PC-3 (cell line): ENCODE results near the gene SMIM28. TPM values are rescaled to one million over a fixed set of nuclear protein-coding genes. Genes with fewer than 3 reads are reported as not detected.

Source experiments
- ATAC-seq: fragments of 200-7000 bp; cut with Tn5 transposase; 2 replicates; pipeline ENCODE4 v1.9.1; 2020; ENCODE audit warnings: mild to moderate bottlenecking, moderate library complexity
- BruUV-seq: library from RNA; stranded (reverse); fragments of 400-500 nt; replicated peaks from 2 replicates; lab custom pipeline; 2021; lab: Mats Ljungman, UMichigan
- CTCF ChIA-PET: fragments of 300-600 bp; sonication (Branson Sonifier 250); formaldehyde crosslinking; loops from one replicate; lab custom pipeline; 2022; ENCODE audit warnings: antibody characterized with exemption; lab: Charles Lee
- POLR2A ChIA-PET: fragments of 300-600 bp; sonication (Branson Sonifier 250); formaldehyde crosslinking; loops from one replicate; lab custom pipeline; 2022; ENCODE audit warnings: antibody characterized with exemption; ENCODE audit not compliant: unreplicated experiment; lab: Charles Lee
- DNase-seq: peaks from one replicate; pipeline ENCODE4 v3.0.0-alpha.2; 2015
- H2AFZ ChIP-seq: fragments of 300-600 bp; sonication (generic); 2 replicates; pipeline ENCODE4 v1.6.0; 2016; ENCODE audit warnings: antibody characterized with exemption, low read length
- H3F3A ChIP-seq: fragments of 300-600 bp; sonication (generic); one replicate; pipeline ENCODE4 v1.6.0; 2017; ENCODE audit warnings: antibody characterized with exemption, low read length, control low read depth, mild to moderate bottlenecking; ENCODE audit not compliant: unreplicated experiment
- H3K27ac ChIP-seq: fragments of 300-600 bp; sonication (generic); 2 replicates; pipeline ENCODE4 v1.5.1; 2016; ENCODE audit warnings: mild to moderate bottlenecking, low read length
- H3K27me3 ChIP-seq: fragments of 300-600 bp; sonication (generic); 2 replicates; pipeline ENCODE4 v1.6.1; 2016; ENCODE audit warnings: low read length, mixed read lengths
- H3K36me3 ChIP-seq: fragments of 300-600 bp; sonication (generic); 2 replicates; pipeline ENCODE4 v1.6.1; 2016; ENCODE audit warnings: low read depth, mixed run types, low read length, mixed read lengths
- H3K4me1 ChIP-seq: fragments of 300-600 bp; sonication (generic); 2 replicates; pipeline ENCODE4 v1.5.1; 2016; ENCODE audit warnings: low read length; ENCODE audit not compliant: insufficient read depth
- H3K4me2 ChIP-seq: fragments of 300-600 bp; sonication (generic); 2 replicates; pipeline ENCODE4 v1.6.0; 2016; ENCODE audit warnings: low read length
- H3K4me3 ChIP-seq: fragments of 300-600 bp; sonication (generic); 2 replicates; pipeline ENCODE4 v1.5.1; 2016; ENCODE audit warnings: mild to moderate bottlenecking, low read length, mixed read lengths
- H3K79me2 ChIP-seq: fragments of 300-600 bp; sonication (generic); 2 replicates; pipeline ENCODE4 v1.6.1; 2017; ENCODE audit warnings: low read length, mixed read lengths
- H3K9ac ChIP-seq: fragments of 300-600 bp; sonication (generic); 2 replicates; pipeline ENCODE4 v1.6.0; 2016; ENCODE audit warnings: mild to moderate bottlenecking, low read length
- H3K9me2 ChIP-seq: fragments of 300-600 bp; sonication (generic); replicated peaks from 2 replicates; pipeline ENCODE4 v1.6.1; 2016; ENCODE audit warnings: mixed run types, low read length, mixed read lengths
- H3K9me3 ChIP-seq: fragments of 300-600 bp; sonication (generic); 2 replicates; pipeline ENCODE4 v1.6.1; 2016; ENCODE audit warnings: low read length, mixed read lengths
- H4K20me1 ChIP-seq: fragments of 300-600 bp; sonication (generic); 2 replicates; pipeline ENCODE4 v1.6.1; 2016; ENCODE audit warnings: low read length, mixed read lengths
- EZH2 ChIP-seq: fragments of 300-600 bp; sonication (generic); IDR thresholded peaks from one replicate; pipeline ENCODE4 v1.6.1; 2017; ENCODE audit warnings: antibody characterized with exemption, mild to moderate bottlenecking, low read length; ENCODE audit not compliant: unreplicated experiment
- EZH2phosphoT487 ChIP-seq: fragments of 300-600 bp; sonication (generic); IDR thresholded peaks from 2 replicates; pipeline ENCODE4 v1.6.1; 2018; ENCODE audit warnings: mild to moderate bottlenecking, antibody characterized with exemption, low read length, borderline replicate concordance
- intact Hi-C: fragments of 100-400 bp; cut with micrococcal nuclease; formaldehyde crosslinking; loops from 2 replicates; pipeline ENCODE4 v1.9.0; 2023
- total RNA-seq: library from RNA; depleted of rRNA; stranded (reverse); fragments of >200 nt; gene quantifications from 2 replicates; pipeline ENCODE4 v1.2.3, GENCODE V29; 2014
- TF ChIP-seq, protein P1 (sequence below): fragments of 300-600 bp; sonication (generic); conservative IDR thresholded peaks from 2 replicates; pipeline ENCODE4 v1.5.1; 2017; ENCODE audit warnings: antibody characterized with exemption, low read depth, mild to moderate bottlenecking, low read length

Gene SMIM28
- total RNA-seq, 1 experiment from 2014 or later = not detected

DNA sequence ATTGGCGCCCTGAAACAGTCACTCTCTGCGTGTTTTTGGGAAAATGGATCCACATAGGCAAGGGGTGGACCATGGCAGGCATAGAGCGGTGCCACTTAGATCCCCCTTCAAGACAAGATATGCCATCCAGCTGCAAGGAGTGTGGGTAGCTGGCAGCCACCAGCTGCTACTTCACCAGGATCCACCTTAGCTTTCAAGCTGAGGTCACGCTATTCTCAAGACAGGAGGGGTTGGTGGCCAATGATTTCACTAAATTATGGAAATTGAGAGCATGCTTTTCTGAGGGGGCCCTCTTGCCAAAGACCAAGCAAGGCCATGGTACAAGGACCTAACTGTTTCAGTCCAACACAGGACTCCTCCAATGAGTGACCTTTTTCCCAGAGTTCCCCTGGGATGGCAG, 42.7 kb downstream of the SMIM28 start:
- no peaks in the 10 kb centered on the region for H3K4me1 ChIP-seq
- H3K27ac ChIP-seq = no peak overlapping the region
- intact Hi-C loops = no loop called here
- TF ChIP-seq EZH2phosphoT487 (no peak), EZH2 (no peak)
- TF ChIP-seq, protein P1, sequence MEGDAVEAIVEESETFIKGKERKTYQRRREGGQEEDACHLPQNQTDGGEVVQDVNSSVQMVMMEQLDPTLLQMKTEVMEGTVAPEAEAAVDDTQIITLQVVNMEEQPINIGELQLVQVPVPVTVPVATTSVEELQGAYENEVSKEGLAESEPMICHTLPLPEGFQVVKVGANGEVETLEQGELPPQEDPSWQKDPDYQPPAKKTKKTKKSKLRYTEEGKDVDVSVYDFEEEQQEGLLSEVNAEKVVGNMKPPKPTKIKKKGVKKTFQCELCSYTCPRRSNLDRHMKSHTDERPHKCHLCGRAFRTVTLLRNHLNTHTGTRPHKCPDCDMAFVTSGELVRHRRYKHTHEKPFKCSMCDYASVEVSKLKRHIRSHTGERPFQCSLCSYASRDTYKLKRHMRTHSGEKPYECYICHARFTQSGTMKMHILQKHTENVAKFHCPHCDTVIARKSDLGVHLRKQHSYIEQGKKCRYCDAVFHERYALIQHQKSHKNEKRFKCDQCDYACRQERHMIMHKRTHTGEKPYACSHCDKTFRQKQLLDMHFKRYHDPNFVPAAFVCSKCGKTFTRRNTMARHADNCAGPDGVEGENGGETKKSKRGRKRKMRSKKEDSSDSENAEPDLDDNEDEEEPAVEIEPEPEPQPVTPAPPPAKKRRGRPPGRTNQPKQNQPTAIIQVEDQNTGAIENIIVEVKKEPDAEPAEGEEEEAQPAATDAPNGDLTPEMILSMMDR = no peak
- no peaks in the 10 kb centered on the region for H3K9me2 ChIP-seq
- DNase-seq = no peak
- no peaks in the 10 kb centered on the region for H3K27me3 ChIP-seq
- no peaks in the 10 kb centered on the region for H4K20me1 ChIP-seq
- H3K9ac ChIP-seq = no peak overlapping the region
- no peaks in the 10 kb centered on the region for H3K36me3 ChIP-seq
- ATAC-seq = no peak
- ChIA-PET POLR2A (no interaction called here), CTCF (no interaction called here)
- no TSS peak for BruUV-seq
- no peaks in the 10 kb centered on the region for H3K79me2 ChIP-seq
- no peaks in the 10 kb centered on the region for H3F3A ChIP-seq
- no peak overlapping the region for H2AFZ ChIP-seq
- H3K9me3 ChIP-seq = no peaks in the 10 kb centered on the region
- H3K4me3 ChIP-seq = no peak overlapping the region
- H3K4me2 ChIP-seq = no peak overlapping the region

DNA sequence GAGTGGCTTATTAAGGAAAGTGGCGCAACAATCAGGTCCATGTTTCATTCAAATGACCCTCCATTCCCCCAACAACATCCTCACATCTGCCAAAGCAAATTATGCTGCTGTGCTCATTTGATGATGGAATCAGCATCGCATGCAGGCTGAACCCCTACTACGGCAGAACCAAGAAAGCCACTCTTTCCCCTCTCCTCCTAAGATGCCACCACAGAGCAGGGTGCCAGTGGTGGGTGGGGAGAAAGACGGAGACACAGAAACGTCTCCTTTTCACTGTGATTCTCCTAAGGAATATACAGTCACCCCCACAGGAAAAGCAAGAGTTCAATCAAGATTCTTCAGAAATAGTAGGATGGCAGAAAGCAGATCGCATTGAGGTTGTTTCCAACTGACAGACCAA, 43.4 kb downstream of the SMIM28 start:
- no TSS peak for BruUV-seq
- TF ChIP-seq EZH2phosphoT487 = no peak
- TF ChIP-seq, protein P1 = no peak
- TF ChIP-seq EZH2 = no peak
- no peaks in the 10 kb centered on the region for H3K9me3 ChIP-seq
- DNase-seq (no peak), ATAC-seq (no peak)
- no peaks in the 10 kb centered on the region for H3K4me1 ChIP-seq
- H3K9me2 ChIP-seq = no peaks in the 10 kb centered on the region
- no peak overlapping the region for H3K4me2 ChIP-seq
- no peaks in the 10 kb centered on the region for H4K20me1 ChIP-seq
- no peak overlapping the region for H2AFZ ChIP-seq
- no peaks in the 10 kb centered on the region for H3K79me2 ChIP-seq
- no peaks in the 10 kb centered on the region for H3K36me3 ChIP-seq
- H3K27ac ChIP-seq = no peak overlapping the region
- ChIA-PET POLR2A (no interaction called here), CTCF (no interaction called here)
- H3K27me3 ChIP-seq = no peaks in the 10 kb centered on the region
- no peaks in the 10 kb centered on the region for H3F3A ChIP-seq
- no peak overlapping the region for H3K4me3 ChIP-seq
- intact Hi-C loops = no loop called here
- H3K9ac ChIP-seq = no peak overlapping the region

DNA sequence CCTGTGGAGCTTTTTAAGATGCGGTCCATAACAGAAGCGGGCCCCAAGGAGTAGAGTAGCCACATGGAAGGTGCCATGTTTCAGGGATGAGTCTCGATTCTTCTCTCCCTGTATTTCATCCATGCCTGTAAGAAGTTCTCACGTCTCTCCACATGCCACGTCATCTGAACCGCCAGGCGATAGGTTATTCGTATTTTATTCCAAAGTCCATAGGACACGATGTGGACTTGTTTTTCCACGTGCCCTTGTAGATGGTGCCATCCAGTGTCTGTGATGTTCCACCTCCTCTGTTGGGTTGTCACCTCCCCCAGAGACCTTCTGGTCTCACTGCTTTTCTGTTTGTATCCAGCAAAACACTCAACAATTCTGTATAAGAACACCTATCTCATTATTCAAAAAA, 43.9 kb downstream of the SMIM28 start:
- Histone ChIP-seq H3K27ac (no peak overlapping the region), H3K4me2 (no peak overlapping the region), H3F3A (no peaks in the 10 kb centered on the region), H3K9me3 (no peaks in the 10 kb centered on the region), H4K20me1 (no peaks in the 10 kb centered on the region), H2AFZ (no peak overlapping the region), H3K9ac (no peak overlapping the region), H3K79me2 (no peaks in the 10 kb centered on the region), H3K4me3 (no peak overlapping the region), H3K27me3 (no peaks in the 10 kb centered on the region), H3K9me2 (no peaks in the 10 kb centered on the region), H3K36me3 (no peaks in the 10 kb centered on the region), H3K4me1 (no peaks in the 10 kb centered on the region)
- DNase-seq (no peak), ATAC-seq (no peak)
- CTCF ChIA-PET = no interaction called here
- intact Hi-C loops = no loop called here
- POLR2A ChIA-PET = no interaction called here
- BruUV-seq = no TSS peak
- TF ChIP-seq EZH2phosphoT487 = no peak
- TF ChIP-seq, protein P1 = no peak
- no peak for TF ChIP-seq EZH2
